C4-2B (cell line): Measurements from ENCODE around the gene TRPV4.

Source experiments
- CTCF ChIP-seq: fragments of 450-650 bp; conservative IDR thresholded peaks from 2 replicates; pipeline ENCODE4 v1.5.1; 2017; ENCODE audit warnings: mild to moderate bottlenecking
- ZFX ChIP-seq: fragments of 450-650 bp; IDR thresholded peaks from 2 replicates; pipeline ENCODE4 v1.6.1; 2017

DNA sequence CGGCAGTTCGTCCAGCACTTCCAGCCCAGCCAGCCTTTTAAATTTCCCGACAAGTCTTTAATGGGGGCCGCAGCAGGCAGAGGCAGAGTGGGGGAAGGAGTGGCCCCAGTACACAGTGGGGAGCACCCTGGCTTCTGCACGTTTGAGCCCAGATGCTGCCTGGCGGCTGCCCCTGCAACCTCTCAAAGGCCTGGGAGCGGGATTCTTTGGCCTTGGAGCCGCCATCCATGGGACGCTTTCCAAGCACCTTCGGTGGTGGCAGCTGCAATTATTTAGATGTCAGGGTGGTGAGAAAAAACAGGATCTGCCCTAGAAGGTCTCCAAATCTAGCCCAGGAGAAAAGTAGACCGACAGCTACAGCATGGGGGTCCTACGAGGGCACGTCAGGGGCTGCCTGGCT is 73.6 kb downstream of the TRPV4 start:
- TF ChIP-seq CTCF = no peak
- TF ChIP-seq ZFX = no peak
